Smooth muscle cell (in vitro differentiated cells): ENCODE measurements around the gene DOCK11. TPM values are rescaled to one million over a fixed set of nuclear protein-coding genes. Genes with fewer than 3 reads are reported as not detected.

Source experiments
- DNase-seq: peaks from one replicate; lab custom pipeline; 2025; ENCODE audit not compliant: unreplicated experiment; lab: John Stamatoyannopoulos, UW
- H2AFZ ChIP-seq: fragments of 200-600 bp; sonication (generic); 2 replicates; pipeline ENCODE4 v1.6.0; 2016; ENCODE audit warnings: antibody characterized with exemption, low read depth, mild to moderate bottlenecking
- H3F3A ChIP-seq: fragments of 200-600 bp; sonication (generic); 2 replicates; pipeline ENCODE4 v1.6.0; 2017; ENCODE audit warnings: antibody characterized with exemption, low read depth
- H3K27ac ChIP-seq: fragments of 200-600 bp; sonication (generic); 2 replicates; pipeline ENCODE4 v1.5.1; 2016; ENCODE audit warnings: low read depth, mild to moderate bottlenecking
- H3K27me3 ChIP-seq: fragments of 200-600 bp; sonication (generic); 2 replicates; pipeline ENCODE4 v1.6.1; 2016; ENCODE audit warnings: low read depth, mild to moderate bottlenecking
- H3K36me3 ChIP-seq: fragments of 200-600 bp; sonication (generic); 2 replicates; pipeline ENCODE4 v1.5.1; 2016; ENCODE audit warnings: low read depth
- H3K4me1 ChIP-seq: fragments of 200-600 bp; sonication (generic); 2 replicates; pipeline ENCODE4 v1.5.1; 2016; ENCODE audit warnings: low read depth
- H3K4me2 ChIP-seq: fragments of 200-600 bp; sonication (generic); 2 replicates; pipeline ENCODE4 v1.6.0; 2016; ENCODE audit warnings: mild to moderate bottlenecking
- H3K4me3 ChIP-seq: fragments of 200-600 bp; sonication (generic); 2 replicates; pipeline ENCODE4 v1.5.1; 2016; ENCODE audit warnings: mild to moderate bottlenecking
- H3K79me2 ChIP-seq: fragments of 200-600 bp; sonication (generic); 2 replicates; pipeline ENCODE4 v1.6.0; 2016; ENCODE audit warnings: low read depth, mild to moderate bottlenecking
- H3K9ac ChIP-seq: fragments of 200-600 bp; sonication (generic); 2 replicates; pipeline ENCODE4 v1.6.0; 2016; ENCODE audit warnings: low read depth
- H3K9me3 ChIP-seq: fragments of 200-600 bp; sonication (generic); replicated peaks from 2 replicates; pipeline ENCODE4 v1.5.1; 2016; ENCODE audit warnings: low read depth
- H4K20me1 ChIP-seq: fragments of 200-600 bp; sonication (generic); 2 replicates; pipeline ENCODE4 v1.6.0; 2016; ENCODE audit warnings: low read depth
- CTCF ChIP-seq: fragments of 200-600 bp; sonication (generic); IDR thresholded peaks from 2 replicates; pipeline ENCODE4 v1.5.1; 2017; ENCODE audit warnings: borderline replicate concordance, mild to moderate bottlenecking, antibody characterized with exemption; ENCODE audit not compliant: insufficient read depth, poor library complexity, severe bottlenecking
- WGBS: methylation state at CpG from one replicate; pipeline ENCODE4 v1.1.7; 2016; ENCODE audit warnings: low lambda C conversion rate; 5-methylcytosine and 5-hydroxymethylcytosine counted together
- polyA plus RNA-seq: library from polyadenylated mRNA; unstranded; fragments of >200 nt; fragmentation: Nextera tagmentation; extraction: Ambion mirVana; gene quantifications from 2 replicates; pipeline ENCODE4 v1.2.1, GENCODE V29; 2016
- total RNA-seq: library from RNA; depleted of rRNA; stranded (reverse); fragments of >200 nt; gene quantifications from 2 replicates; pipeline ENCODE4 v1.2.3, GENCODE V29; 2014

DOCK11 gene
- total and polyA plus RNA-seq, 2 experiments from 2014 or later: 2.3 to 2.6 TPM

GRCh38 chrX:118521435-118521834, 25.8 kb downstream of the DOCK11 start:
- no peak overlapping the region for H3K4me3 ChIP-seq

GRCh38 chrX:118522230-118522926, 26.8 kb downstream of the DOCK11 start:
- H3K27me3 ChIP-seq: no peaks in the 10 kb centered on the region
- no peak for TF ChIP-seq CTCF
- no peak for DNase-seq
- H3K27ac ChIP-seq: no peak overlapping the region
- no peaks in the 10 kb centered on the region for H4K20me1 ChIP-seq
- 78% methylated on average over 3 of the region's 3 CpGs for WGBS
- no peaks in the 10 kb centered on the region for H3K36me3 ChIP-seq
- H3K4me3 ChIP-seq: no peak overlapping the region
- no peak overlapping the region for H3K9ac ChIP-seq
- H3F3A ChIP-seq: no peaks in the 10 kb centered on the region
- peaks cover 9% of the 10 kb centered on the region for H3K4me1 ChIP-seq
- H3K79me2 ChIP-seq: no peaks in the 10 kb centered on the region
- no peak overlapping the region for H2AFZ ChIP-seq
- H3K9me3 ChIP-seq: no peaks in the 10 kb centered on the region
- H3K4me2 ChIP-seq: no peak overlapping the region

More at GRCh38 chrX:118521435-118521834, 25.8 kb downstream of the DOCK11 start:
- Histone ChIP-seq H3K4me2 (peak overlapping the region; percentile 17), H3K79me2 (no peaks in the 10 kb centered on the region), H3K27me3 (no peaks in the 10 kb centered on the region), H3F3A (no peaks in the 10 kb centered on the region), H2AFZ (no peak overlapping the region), H3K4me1 (peaks cover 9% of the 10 kb centered on the region), H3K27ac (peak overlapping the region; percentile 70), H3K9ac (peak overlapping the region; percentile 14), H3K36me3 (no peaks in the 10 kb centered on the region), H4K20me1 (no peaks in the 10 kb centered on the region), H3K9me3 (no peaks in the 10 kb centered on the region)
- WGBS: 59% methylated on average over 3 of the region's 3 CpGs
- no peak for DNase-seq
- no peak for TF ChIP-seq CTCF

- Histone ChIP-seq H3K4me1 (peaks cover 9% of the 10 kb centered on the region), H3K9ac (no peak overlapping the region), H2AFZ (no peak overlapping the region), H3K27me3 (no peaks in the 10 kb centered on the region), H3F3A (no peaks in the 10 kb centered on the region), H3K27ac (no peak overlapping the region), H4K20me1 (no peaks in the 10 kb centered on the region), H3K79me2 (no peaks in the 10 kb centered on the region), H3K9me3 (no peaks in the 10 kb centered on the region), H3K4me3 (no peak overlapping the region), H3K4me2 (no peak overlapping the region), H3K36me3 (no peaks in the 10 kb centered on the region)
- WGBS: 85% methylated on average over 4 of the region's 4 CpGs
- DNase-seq: no peak
- TF ChIP-seq CTCF: no peak
Measured at GRCh38 chrX:118523920-118524319, 28.3 kb downstream of the DOCK11 start.

GRCh38 chrX:118524344-118524743, 28.7 kb downstream of the DOCK11 start:
- H3F3A ChIP-seq: no peaks in the 10 kb centered on the region
- H2AFZ ChIP-seq: no peak overlapping the region
- no peaks in the 10 kb centered on the region for H3K27me3 ChIP-seq
- no peaks in the 10 kb centered on the region for H3K9me3 ChIP-seq
- H3K4me3 ChIP-seq: no peak overlapping the region
- H3K79me2 ChIP-seq: no peaks in the 10 kb centered on the region
- no peak overlapping the region for H3K4me2 ChIP-seq
- DNase-seq: no peak
- H3K27ac ChIP-seq: no peak overlapping the region
- WGBS: 56% methylated on average over 3 of the region's 3 CpGs
- H3K36me3 ChIP-seq: no peaks in the 10 kb centered on the region
- H3K9ac ChIP-seq: no peak overlapping the region
- no peaks in the 10 kb centered on the region for H4K20me1 ChIP-seq
- TF ChIP-seq CTCF: no peak
- peaks cover 9% of the 10 kb centered on the region for H3K4me1 ChIP-seq
